K562 (cell line): ENCODE measurements around the gene KIF18B. TPM values are rescaled to one million over a fixed set of nuclear protein-coding genes. Genes with fewer than 3 reads are reported as not detected.
A peak's percentile ranks its signal among the peaks of the same experiment; 100 is the strongest.

Source experiments
- ARID3B ChIP-seq: fragments of 250-450 bp; sonication (Bioruptor Pico); IDR thresholded peaks from 2 replicates; pipeline ENCODE4 v1.4.0; 2020; ENCODE audit warnings: borderline replicate concordance
- CBFA2T3 ChIP-seq: fragments of 450-650 bp; IDR thresholded peaks from 2 replicates; pipeline ENCODE4 v1.6.1; 2017
- ELF2 ChIP-seq: fragments of 250-450 bp; sonication (Bioruptor Pico); IDR thresholded peaks from 2 replicates; pipeline ENCODE4 v1.5.0; 2021; ENCODE audit warnings: mild to moderate bottlenecking
- IRF9 ChIP-seq: fragments of 450-650 bp; IDR thresholded peaks from 2 replicates; pipeline ENCODE4 v1.6.1; 2016; ENCODE audit warnings: missing biosample characterization, missing genetic modification characterization
- KDM5B ChIP-seq: fragments of 200-600 bp; sonication (generic); IDR thresholded peaks from 2 replicates; pipeline ENCODE4 v1.6.1; 2012; ENCODE audit warnings: low read depth, mild to moderate bottlenecking, moderate library complexity, low read length, control low read depth, inconsistent platforms; ENCODE audit not compliant: insufficient replicate concordance
- MAZ ChIP-seq, 2 experiments: fragments of 450-650 bp in 1 of 2; sonication (generic) in 1 of 2; formaldehyde crosslinking; IDR thresholded peaks in 1 of 2; conservative IDR thresholded peaks in 1 of 2; 2 replicates each; pipeline versions ENCODE4 v1.4.0 to v1.5.0; 2020; ENCODE audit warnings: mild to moderate bottlenecking in 1 of 2, missing genetic modification reagents in 1 of 2
- MXI1 ChIP-seq: IDR thresholded peaks from 2 replicates; pipeline ENCODE4 v1.6.1; 2011; ENCODE audit warnings: low read depth, mild to moderate bottlenecking, improper control_type of control experiment, low read length
- MYC ChIP-seq, 2 experiments: fragments of 250-450 bp in 1 of 2; sonication (Bioruptor Pico) in 1 of 2; IDR thresholded peaks; 2 replicates each; pipeline versions ENCODE4 v1.5.1 to v1.6.1; 2012 to 2021; ENCODE audit warnings: low read depth in 2 of 2, borderline replicate concordance in 1 of 2, improper control_type of control experiment in 1 of 2, low read length in 1 of 2, mild to moderate bottlenecking in 1 of 2, moderate library complexity in 1 of 2
- NCOA4 ChIP-seq: fragments of 450-650 bp; IDR thresholded peaks from 2 replicates; pipeline ENCODE4 v1.6.1; 2018; ENCODE audit warnings: mild to moderate bottlenecking; ENCODE audit not compliant: partially characterized antibody
- OTX1 ChIP-seq: fragments of 450-650 bp; formaldehyde crosslinking; IDR thresholded peaks from 2 replicates; pipeline ENCODE4 v1.4.0; 2022; ENCODE audit warnings: mild to moderate bottlenecking
- PHF21A ChIP-seq: fragments of 450-650 bp; IDR thresholded peaks from 2 replicates; pipeline ENCODE4 v1.6.1; 2017; ENCODE audit warnings: low read depth, borderline replicate concordance
- RFX7 ChIP-seq: fragments of 250-450 bp; sonication (Bioruptor Pico); IDR thresholded peaks from 2 replicates; pipeline ENCODE4 v1.5.1; 2021; ENCODE audit warnings: mild to moderate bottlenecking
- RHOXF2B ChIP-seq: fragments of 250-450 bp; sonication (Bioruptor Pico); conservative IDR thresholded peaks from 2 replicates; pipeline ENCODE4 v1.5.1; 2021
- SAP30 ChIP-seq: fragments of 200-600 bp; sonication (generic); IDR thresholded peaks from 2 replicates; pipeline ENCODE4 v1.6.1; 2012; ENCODE audit warnings: borderline replicate concordance, low read depth, mild to moderate bottlenecking, moderate library complexity, low read length, control low read depth, inconsistent platforms; ENCODE audit not compliant: insufficient read depth, poor library complexity, severe bottlenecking
- SMAD3 ChIP-seq: fragments of 450-650 bp; formaldehyde crosslinking; conservative IDR thresholded peaks from 2 replicates; pipeline ENCODE4 v1.4.0; 2020; ENCODE audit warnings: mild to moderate bottlenecking
- SOX6 ChIP-seq: fragments of 450-650 bp; IDR thresholded peaks from 2 replicates; pipeline ENCODE4 v1.6.1; 2014; ENCODE audit warnings: mild to moderate bottlenecking
- TAF7 ChIP-seq: fragments of 450-650 bp; IDR thresholded peaks from 2 replicates; pipeline ENCODE4 v1.6.1; 2016; ENCODE audit warnings: missing genetic modification characterization, missing compliant biosample characterization
- XRCC3 ChIP-seq: fragments of 450-650 bp; IDR thresholded peaks from 2 replicates; pipeline ENCODE4 v1.6.1; 2017; ENCODE audit warnings: mild to moderate bottlenecking, moderate library complexity
- ZMIZ1 ChIP-seq, 2 experiments: fragments of 150-350 bp in 1 of 2; IDR thresholded peaks; 2 replicates each; pipeline ENCODE4 v1.6.1; 2012 to 2016; ENCODE audit warnings: low read depth in 2 of 2, low read length in 2 of 2, mild to moderate bottlenecking in 1 of 2, moderate library complexity in 1 of 2
- ZNF282 ChIP-seq: sonication (generic); formaldehyde crosslinking; IDR thresholded peaks from 2 replicates; pipeline ENCODE4 v1.8.1; 2023; ENCODE audit warnings: missing genetic modification reagents
- ZNF778 ChIP-seq: fragments of 450-650 bp; formaldehyde crosslinking; IDR thresholded peaks from 2 replicates; pipeline ENCODE4 v1.4.0; 2020; ENCODE audit warnings: mild to moderate bottlenecking, moderate library complexity
- ZNF785 ChIP-seq: fragments of 250-450 bp; sonication (Bioruptor Pico); IDR thresholded peaks from 2 replicates; pipeline ENCODE4 v1.4.0; 2020; ENCODE audit warnings: mild to moderate bottlenecking
- polyA plus RNA-seq, 8 experiments: library from polyadenylated mRNA; depleted of rRNA in 4 of 8; stranded (reverse) in 5 of 8; unstranded in 3 of 8; fragments of >200 nt; fragmentation: Nextera tagmentation in 2 of 8; fragmentation: Illumina TruSeq in 1 of 8; extraction: Ambion mirVana in 2 of 8; extraction: Trizol in 1 of 8; gene quantifications; 2 replicates each; pipeline versions ENCODE4 v1.2.1 to v1.2.3, GENCODE V29; 2011 to 2014; ENCODE audit warnings: inconsistent platforms in 1 of 8, missing spikeins in 1 of 8
- total RNA-seq, 7 experiments: library from RNA; depleted of rRNA in 6 of 7; stranded (reverse); fragments of >200 nt in 6 of 7; fragmentation: Illumina TruSeq in 2 of 7; extraction: Trizol in 2 of 7; gene quantifications; 2 replicates each; pipeline versions ENCODE4 v1.2.1 to v1.2.3, GENCODE V29; 2011 to 2021; ENCODE audit warnings: low replicate concordance in 1 of 7

KIF18B gene
- total and polyA plus RNA-seq, 9 of the 15 experiments (the other 6 are each of a cell fraction or from before 2014, with no cell fraction given): 2.0 to 42.8 (median 13.2) TPM

- TF ChIP-seq ZNF778 (CRISPR knock-in tag): no peak
- TF ChIP-seq RFX7 (CRISPR knock-in tag): no peak
- TF ChIP-seq MYC (IDR thresholded peaks at IDR 0.05; ENCODE audit: low read depth, low read length): peak; percentile 97
- peak; percentile 90 for TF ChIP-seq MYC (CRISPR knock-in tag; IDR thresholded peaks at IDR 0.05; ENCODE audit: borderline replicate concordance, low read depth)
- peak; percentile 77 for TF ChIP-seq TAF7 (tag)
- no peak; the same call in 1 of the 2 replicates for TF ChIP-seq OTX1 (CRISPR knock-in tag)
- TF ChIP-seq ZNF785 (CRISPR knock-in tag): no peak
- no peak for TF ChIP-seq ZMIZ1 (IDR thresholded peaks at IDR 0.05; ENCODE audit: low read depth in 2 of 2, low read length in 2 of 2)
- TF ChIP-seq KDM5B: peak; percentile 47
- TF ChIP-seq PHF21A: no peak
- peak; percentile 91 for TF ChIP-seq MXI1
- peak; percentile 99 for TF ChIP-seq ELF2 (CRISPR knock-in tag)
- no peak for TF ChIP-seq ARID3B (CRISPR knock-in tag)
- no peak for TF ChIP-seq CBFA2T3
- no peak for TF ChIP-seq RHOXF2B
- TF ChIP-seq XRCC3: no peak
- TF ChIP-seq MAZ (CRISPR knock-in tag; conservative IDR thresholded peaks at IDR 0.05 in 1 of 2, IDR thresholded peaks at IDR 0.05 in 1 of 2): peak; percentile 82 to 88
- no peak for TF ChIP-seq ZNF282
- TF ChIP-seq SMAD3: no peak
- no peak for TF ChIP-seq IRF9 (tag)
- peak; percentile 59 for TF ChIP-seq SAP30
- TF ChIP-seq NCOA4: no peak
- peak; percentile 60; the same call in 1 of the 2 replicates for TF ChIP-seq SOX6
These were observed 48.3 kb downstream of the KIF18B start, which contains the start of gene EFTUD2 (continued) for GRCh38 chr17:44899074-44899782.
